HepG2 (cell line): ENCODE data around the gene CROT. TPM values are rescaled to one million over a fixed set of nuclear protein-coding genes. Genes with fewer than 3 reads are reported as not detected.

ENCODE experiments used
- FOXC1 ChIP-seq: sonication (generic); formaldehyde crosslinking; IDR thresholded peaks from 2 replicates; pipeline ENCODE4 v1.8.0; 2022; ENCODE audit warnings: mild to moderate bottlenecking, missing genetic modification reagents, borderline replicate concordance
- MED13 ChIP-seq: sonication (generic); formaldehyde crosslinking; IDR thresholded peaks from 2 replicates; pipeline ENCODE4 v1.5.0; 2020; ENCODE audit warnings: missing genetic modification reagents
- NFYC ChIP-seq: IDR thresholded peaks from 2 replicates; pipeline ENCODE4 v1.6.1; 2016; ENCODE audit warnings: missing genetic modification reagents, missing compliant biosample characterization
- PAF1 ChIP-seq: IDR thresholded peaks from 2 replicates; pipeline ENCODE4 v1.6.1; 2016; ENCODE audit warnings: missing genetic modification reagents, missing compliant biosample characterization
- RERE ChIP-seq: IDR thresholded peaks from 2 replicates; pipeline ENCODE4 v1.6.1; 2016; ENCODE audit warnings: low read depth, missing genetic modification reagents, missing compliant biosample characterization
- RXRB ChIP-seq: IDR thresholded peaks from 2 replicates; pipeline ENCODE4 v1.6.1; 2016; ENCODE audit warnings: borderline replicate concordance, missing genetic modification reagents, missing compliant biosample characterization
- SALL1 ChIP-seq: sonication (generic); formaldehyde crosslinking; IDR thresholded peaks from 2 replicates; pipeline ENCODE4 v1.8.0; 2022; ENCODE audit warnings: mild to moderate bottlenecking, missing genetic modification reagents
- SIX4 ChIP-seq: sonication (generic); formaldehyde crosslinking; IDR thresholded peaks from 2 replicates; pipeline ENCODE4 v1.4.0; 2020; ENCODE audit warnings: missing genetic modification reagents
- SMAD1 ChIP-seq: sonication (generic); formaldehyde crosslinking; IDR thresholded peaks from 2 replicates; pipeline ENCODE4 v1.4.0; 2020; ENCODE audit warnings: missing genetic modification reagents, low read depth, mild to moderate bottlenecking, borderline replicate concordance
- ZNF17 ChIP-seq: sonication (generic); formaldehyde crosslinking; IDR thresholded peaks from 2 replicates; pipeline ENCODE4 v1.5.0; 2020; ENCODE audit warnings: mild to moderate bottlenecking, missing genetic modification reagents
- ZNF431 ChIP-seq: sonication (generic); formaldehyde crosslinking; IDR thresholded peaks from 2 replicates; pipeline ENCODE4 v1.9.0; 2022; ENCODE audit warnings: missing genetic modification reagents, low read depth, mild to moderate bottlenecking, borderline replicate concordance
- ZNF749 ChIP-seq: sonication (generic); formaldehyde crosslinking; IDR thresholded peaks from 2 replicates; pipeline ENCODE4 v1.8.0; 2022; ENCODE audit warnings: mild to moderate bottlenecking, missing genetic modification reagents, moderate library complexity, borderline replicate concordance
- ZNF777 ChIP-seq: sonication (generic); formaldehyde crosslinking; IDR thresholded peaks from 2 replicates; pipeline ENCODE4 v1.4.0; 2020; ENCODE audit warnings: missing genetic modification reagents
- polyA plus RNA-seq, 8 experiments: library from polyadenylated mRNA; depleted of rRNA in 3 of 8; stranded (reverse) in 7 of 8; unstranded in 1 of 8; fragments of >200 nt; fragmentation: Illumina TruSeq in 4 of 8; extraction: Trizol in 4 of 8; gene quantifications; 2 replicates each; pipeline versions ENCODE4 v1.2.1 to v1.2.3, GENCODE V29; 2011 to 2016; ENCODE audit warnings: low read depth in 4 of 8, missing spikeins in 1 of 8, mixed read lengths in 1 of 8; ENCODE audit not compliant: insufficient read depth in 1 of 8
- total RNA-seq, 5 experiments: library from RNA; depleted of rRNA; stranded (reverse); fragments of >200 nt; fragmentation: Illumina TruSeq; extraction: Trizol; gene quantifications; 2 replicates each; pipeline ENCODE4 v1.2.3, GENCODE V29; 2016; ENCODE audit warnings: low read depth in 1 of 5
- TF ChIP-seq, protein P1 (sequence below): sonication (generic); formaldehyde crosslinking; conservative IDR thresholded peaks from 2 replicates; pipeline ENCODE4 v1.5.0; 2020; ENCODE audit warnings: missing genetic modification reagents
- TF ChIP-seq, protein P2 (sequence below): sonication (generic); formaldehyde crosslinking; IDR thresholded peaks from 2 replicates; pipeline ENCODE4 v1.4.0; 2020; ENCODE audit warnings: mild to moderate bottlenecking, missing genetic modification reagents, borderline replicate concordance

The CROT gene
- total and polyA plus RNA-seq, 2 of the 13 experiments (the other 11 are each of a cell fraction or from before 2014, with no cell fraction given), result 5.0 to 13.7 TPM

GRCh38 chr7:87345166-87345927, at the start of gene CROT (continued):
- TF ChIP-seq RERE (CRISPR knock-in tag), result no peak
- TF ChIP-seq RXRB (CRISPR knock-in tag), result no peak
- peak; percentile 82 for TF ChIP-seq FOXC1
- TF ChIP-seq ZNF17 (CRISPR knock-in tag), result no peak
- TF ChIP-seq MED13 (CRISPR knock-in tag), result no peak
- no peak for TF ChIP-seq PAF1
- TF ChIP-seq SIX4, result no peak; the same call in 1 of the 2 replicates
- no peak for TF ChIP-seq SMAD1 (CRISPR knock-in tag)
- TF ChIP-seq, protein P1, sequence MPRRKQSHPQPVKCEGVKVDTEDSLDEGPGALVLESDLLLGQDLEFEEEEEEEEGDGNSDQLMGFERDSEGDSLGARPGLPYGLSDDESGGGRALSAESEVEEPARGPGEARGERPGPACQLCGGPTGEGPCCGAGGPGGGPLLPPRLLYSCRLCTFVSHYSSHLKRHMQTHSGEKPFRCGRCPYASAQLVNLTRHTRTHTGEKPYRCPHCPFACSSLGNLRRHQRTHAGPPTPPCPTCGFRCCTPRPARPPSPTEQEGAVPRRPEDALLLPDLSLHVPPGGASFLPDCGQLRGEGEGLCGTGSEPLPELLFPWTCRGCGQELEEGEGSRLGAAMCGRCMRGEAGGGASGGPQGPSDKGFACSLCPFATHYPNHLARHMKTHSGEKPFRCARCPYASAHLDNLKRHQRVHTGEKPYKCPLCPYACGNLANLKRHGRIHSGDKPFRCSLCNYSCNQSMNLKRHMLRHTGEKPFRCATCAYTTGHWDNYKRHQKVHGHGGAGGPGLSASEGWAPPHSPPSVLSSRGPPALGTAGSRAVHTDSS (CRISPR knock-in tag), result no peak
- peak; percentile 88 for TF ChIP-seq SALL1 (CRISPR knock-in tag)
- TF ChIP-seq ZNF777 (CRISPR knock-in tag), result no peak; the same call in 1 of the 2 replicates
- 0 out of 2 replicates have a peak, but pooled peaks have one; percentile 71 for TF ChIP-seq ZNF431
- TF ChIP-seq, protein P2, sequence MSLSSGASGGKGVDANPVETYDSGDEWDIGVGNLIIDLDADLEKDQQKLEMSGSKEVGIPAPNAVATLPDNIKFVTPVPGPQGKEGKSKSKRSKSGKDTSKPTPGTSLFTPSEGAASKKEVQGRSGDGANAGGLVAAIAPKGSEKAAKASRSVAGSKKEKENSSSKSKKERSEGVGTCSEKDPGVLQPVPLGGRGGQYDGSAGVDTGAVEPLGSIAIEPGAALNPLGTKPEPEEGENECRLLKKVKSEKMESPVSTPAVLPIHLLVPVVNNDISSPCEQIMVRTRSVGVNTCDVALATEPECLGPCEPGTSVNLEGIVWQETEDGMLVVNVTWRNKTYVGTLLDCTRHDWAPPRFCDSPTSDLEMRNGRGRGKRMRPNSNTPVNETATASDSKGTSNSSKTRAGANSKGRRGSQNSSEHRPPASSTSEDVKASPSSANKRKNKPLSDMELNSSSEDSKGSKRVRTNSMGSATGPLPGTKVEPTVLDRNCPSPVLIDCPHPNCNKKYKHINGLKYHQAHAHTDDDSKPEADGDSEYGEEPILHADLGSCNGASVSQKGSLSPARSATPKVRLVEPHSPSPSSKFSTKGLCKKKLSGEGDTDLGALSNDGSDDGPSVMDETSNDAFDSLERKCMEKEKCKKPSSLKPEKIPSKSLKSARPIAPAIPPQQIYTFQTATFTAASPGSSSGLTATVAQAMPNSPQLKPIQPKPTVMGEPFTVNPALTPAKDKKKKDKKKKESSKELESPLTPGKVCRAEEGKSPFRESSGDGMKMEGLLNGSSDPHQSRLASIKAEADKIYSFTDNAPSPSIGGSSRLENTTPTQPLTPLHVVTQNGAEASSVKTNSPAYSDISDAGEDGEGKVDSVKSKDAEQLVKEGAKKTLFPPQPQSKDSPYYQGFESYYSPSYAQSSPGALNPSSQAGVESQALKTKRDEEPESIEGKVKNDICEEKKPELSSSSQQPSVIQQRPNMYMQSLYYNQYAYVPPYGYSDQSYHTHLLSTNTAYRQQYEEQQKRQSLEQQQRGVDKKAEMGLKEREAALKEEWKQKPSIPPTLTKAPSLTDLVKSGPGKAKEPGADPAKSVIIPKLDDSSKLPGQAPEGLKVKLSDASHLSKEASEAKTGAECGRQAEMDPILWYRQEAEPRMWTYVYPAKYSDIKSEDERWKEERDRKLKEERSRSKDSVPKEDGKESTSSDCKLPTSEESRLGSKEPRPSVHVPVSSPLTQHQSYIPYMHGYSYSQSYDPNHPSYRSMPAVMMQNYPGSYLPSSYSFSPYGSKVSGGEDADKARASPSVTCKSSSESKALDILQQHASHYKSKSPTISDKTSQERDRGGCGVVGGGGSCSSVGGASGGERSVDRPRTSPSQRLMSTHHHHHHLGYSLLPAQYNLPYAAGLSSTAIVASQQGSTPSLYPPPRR, result no peak
- TF ChIP-seq ZNF749 (CRISPR knock-in tag), result no peak; the same call in 1 of the 2 replicates
- peak; percentile 91 for TF ChIP-seq NFYC
